T1000 (cell line): ENCODE measurements around the gene MAML3.

ENCODE experiments used
- DNase-seq: peaks from one replicate; lab custom pipeline; 2025; ENCODE audit warnings: mixed read lengths; lab: John Stamatoyannopoulos, UW

The MAML3 gene

GRCh38 chr4:139921429-139922184 lies 232.4 kb downstream of the MAML3 start:
- DNase-seq, result no peak

- DNase-seq, result no peak
These were observed 233.4 kb downstream of the MAML3 start for GRCh38 chr4:139920486-139921002.

GRCh38 chr4:139919521-139919920 lies 234.5 kb downstream of the MAML3 start:
- no peak for DNase-seq

- no peak for DNase-seq
These were observed 235.0 kb downstream of the MAML3 start for GRCh38 chr4:139919004-139919403.

GRCh38 chr4:139918591-139918990 lies 235.4 kb downstream of the MAML3 start:
- no peak for DNase-seq

- no peak for DNase-seq
These were observed 236.1 kb downstream of the MAML3 start for GRCh38 chr4:139917896-139918295.

GRCh38 chr4:139916041-139916440 lies 237.9 kb downstream of the MAML3 start:
- no peak for DNase-seq

GRCh38 chr4:139915037-139915436 lies 238.9 kb downstream of the MAML3 start:
- no peak for DNase-seq

GRCh38 chr4:139913995-139914598 lies 239.9 kb downstream of the MAML3 start:
- DNase-seq, result no peak

GRCh38 chr4:139913398-139913990 lies 240.5 kb downstream of the MAML3 start:
- DNase-seq, result no peak

- no peak for DNase-seq
These were observed 241.5 kb downstream of the MAML3 start for GRCh38 chr4:139912445-139912844.

- no peak for DNase-seq
These were observed 243.9 kb downstream of the MAML3 start for GRCh38 chr4:139910106-139910505.

GRCh38 chr4:139908636-139909437 lies 245.1 kb downstream of the MAML3 start:
- DNase-seq, result no peak

- DNase-seq, result no peak
These were observed 246.8 kb downstream of the MAML3 start for GRCh38 chr4:139907001-139907809.

GRCh38 chr4:139905489-139905888 lies 248.5 kb downstream of the MAML3 start:
- no peak for DNase-seq

- DNase-seq, result no peak
These were observed 249.6 kb downstream of the MAML3 start for GRCh38 chr4:139904406-139904805.

- DNase-seq, result no peak
These were observed 250.1 kb downstream of the MAML3 start for GRCh38 chr4:139903845-139904244.

GRCh38 chr4:139902321-139903320 lies 251.4 kb downstream of the MAML3 start:
- DNase-seq, result no peak

- DNase-seq, result no peak
These were observed 252.3 kb downstream of the MAML3 start for GRCh38 chr4:139901531-139902320.
